Kidney (tissue), 14 donors: ENCODE results near the gene NINJ2. TPM values are rescaled to one million over a fixed set of nuclear protein-coding genes. Genes with fewer than 3 reads are reported as not detected.

Experiments used
- DNase-seq, 5 donors: peaks; one replicate each; pipeline ENCODE4 v3.0.0-alpha.2; 2013 to 2020
- FAIRE-seq: peaks from 2 replicates; lab custom pipeline; 2012; peaks lifted over from hg19 to GRCh38; lab: Jason Lieb, UNC
- H3K27ac ChIP-seq, 2 donors: one replicate each; pipeline ENCODE4 v1.7.0; 2013; ENCODE audit warnings: low read depth in 2 of 2, low read length in 2 of 2, inconsistent platforms in 1 of 2
- H3K27me3 ChIP-seq: one replicate; pipeline ENCODE4 v1.7.1; 2013; ENCODE audit warnings: low read length, inconsistent platforms; ENCODE audit not compliant: control insufficient read depth, insufficient read depth
- H3K36me3 ChIP-seq, 3 donors: one replicate each; pipeline versions ENCODE4 v1.7.0 to v1.7.1; 2013; ENCODE audit warnings: low read length in 3 of 3, control low read depth in 1 of 3, inconsistent platforms in 1 of 3; ENCODE audit not compliant: insufficient read depth in 3 of 3, control insufficient read depth in 2 of 3
- H3K4me1 ChIP-seq, 3 donors: one replicate each; pipeline versions ENCODE4 v1.7.0 to v1.7.1; 2013; ENCODE audit warnings: low read length in 3 of 3, inconsistent platforms in 1 of 3, low read depth in 1 of 3; ENCODE audit not compliant: control insufficient read depth in 2 of 3, insufficient read depth in 2 of 3
- H3K4me3 ChIP-seq, 3 donors: one replicate each; pipeline versions ENCODE4 v1.7.0 to v1.8.1; 2013; ENCODE audit warnings: low read length in 3 of 3, control low read depth in 1 of 3, inconsistent platforms in 1 of 3
- H3K9ac ChIP-seq, 3 donors: one replicate each; pipeline versions ENCODE4 v1.7.0 to v1.7.1; 2013; ENCODE audit warnings: low read length in 3 of 3, control low read depth in 1 of 3, inconsistent platforms in 1 of 3
- H3K9me3 ChIP-seq, 3 donors: one replicate each; pipeline versions ENCODE4 v1.7.0 to v1.7.1; 2013; ENCODE audit warnings: low read length in 3 of 3, control low read depth in 1 of 3, inconsistent platforms in 1 of 3; ENCODE audit not compliant: control insufficient read depth in 2 of 3, insufficient read depth in 1 of 3
- intact Hi-C: fragments of 100-400 bp; cut with DNase I; formaldehyde crosslinking; loops from one replicate; pipeline ENCODE4 v1.11.1; 2022
- polyA plus RNA-seq: library from polyadenylated mRNA; stranded (reverse); fragments of 350-450 nt; fragmentation: Illumina TruSeq; extraction: RNeasy Lipid Tissue Mini Kit (QIAGEN cat#74804); gene quantifications from one replicate; pipeline ENCODE4 v1.2.3, GENCODE V29; 2014; ENCODE audit warnings: low read depth, low replicate concordance; ENCODE audit not compliant: insufficient read depth
- total RNA-seq: library from RNA; stranded (reverse); fragmentation: NEBNext Ultra II Directional; extraction: Animal tissue kit (Norgen Biotek cat#: 25700); gene quantifications from one replicate; pipeline ENCODE4 v1.2.1, GENCODE V29; 2021
- TF ChIP-seq, protein P1 (sequence below): IDR thresholded peaks from 3 replicates; pipeline ENCODE4 v1.5.1; 2012; ENCODE audit warnings: mild to moderate bottlenecking, moderate library complexity, borderline replicate concordance; ENCODE audit not compliant: insufficient read depth; ENCODE audit errors: extremely low read depth
- donor health status: control.
- donor health status: control.
- donor health status: control.
- donor health status: control.
- donor health status: control.
- donor health status: DM: yes; HTN: yes; CAD: no.
- donor health status: Normal renal cell carcinoma (clear cell type).

NINJ2 gene
- total and polyA plus RNA-seq, 2 donors from 2014 or later = 0.69 to 2.8 TPM

- Histone ChIP-seq H3K4me3 (no peak overlapping the region), H3K4me1 (no peaks in the 10 kb centered on the region), H3K27ac (no peak overlapping the region), H3K36me3 (no peaks in the 10 kb centered on the region), H3K27me3 (no peaks in the 10 kb centered on the region), H3K9ac (no peak overlapping the region), H3K9me3 (peaks cover 0 to 6% (median 0%) of the 10 kb centered on the region in 3 donors)
- TF ChIP-seq, protein P1, sequence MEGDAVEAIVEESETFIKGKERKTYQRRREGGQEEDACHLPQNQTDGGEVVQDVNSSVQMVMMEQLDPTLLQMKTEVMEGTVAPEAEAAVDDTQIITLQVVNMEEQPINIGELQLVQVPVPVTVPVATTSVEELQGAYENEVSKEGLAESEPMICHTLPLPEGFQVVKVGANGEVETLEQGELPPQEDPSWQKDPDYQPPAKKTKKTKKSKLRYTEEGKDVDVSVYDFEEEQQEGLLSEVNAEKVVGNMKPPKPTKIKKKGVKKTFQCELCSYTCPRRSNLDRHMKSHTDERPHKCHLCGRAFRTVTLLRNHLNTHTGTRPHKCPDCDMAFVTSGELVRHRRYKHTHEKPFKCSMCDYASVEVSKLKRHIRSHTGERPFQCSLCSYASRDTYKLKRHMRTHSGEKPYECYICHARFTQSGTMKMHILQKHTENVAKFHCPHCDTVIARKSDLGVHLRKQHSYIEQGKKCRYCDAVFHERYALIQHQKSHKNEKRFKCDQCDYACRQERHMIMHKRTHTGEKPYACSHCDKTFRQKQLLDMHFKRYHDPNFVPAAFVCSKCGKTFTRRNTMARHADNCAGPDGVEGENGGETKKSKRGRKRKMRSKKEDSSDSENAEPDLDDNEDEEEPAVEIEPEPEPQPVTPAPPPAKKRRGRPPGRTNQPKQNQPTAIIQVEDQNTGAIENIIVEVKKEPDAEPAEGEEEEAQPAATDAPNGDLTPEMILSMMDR = no peak
- FAIRE-seq = no peak
- no peak for DNase-seq
- intact Hi-C loops = no loop called here
Observed at GRCh38 chr12:697481-697880, 34.2 kb upstream of the NINJ2 start.

- Histone ChIP-seq H3K9ac (no peak overlapping the region), H3K27me3 (no peaks in the 10 kb centered on the region), H3K9me3 (peaks cover 0 to 6% (median 0%) of the 10 kb centered on the region in 3 donors), H3K27ac (no peak overlapping the region), H3K4me1 (no peaks in the 10 kb centered on the region), H3K36me3 (no peaks in the 10 kb centered on the region), H3K4me3 (no peak overlapping the region)
- FAIRE-seq (no peak), DNase-seq (no peak)
- TF ChIP-seq, protein P1 = no peak
- intact Hi-C loops = no loop called here
Observed at GRCh38 chr12:694734-695503, 31.7 kb upstream of the NINJ2 start.

DNA sequence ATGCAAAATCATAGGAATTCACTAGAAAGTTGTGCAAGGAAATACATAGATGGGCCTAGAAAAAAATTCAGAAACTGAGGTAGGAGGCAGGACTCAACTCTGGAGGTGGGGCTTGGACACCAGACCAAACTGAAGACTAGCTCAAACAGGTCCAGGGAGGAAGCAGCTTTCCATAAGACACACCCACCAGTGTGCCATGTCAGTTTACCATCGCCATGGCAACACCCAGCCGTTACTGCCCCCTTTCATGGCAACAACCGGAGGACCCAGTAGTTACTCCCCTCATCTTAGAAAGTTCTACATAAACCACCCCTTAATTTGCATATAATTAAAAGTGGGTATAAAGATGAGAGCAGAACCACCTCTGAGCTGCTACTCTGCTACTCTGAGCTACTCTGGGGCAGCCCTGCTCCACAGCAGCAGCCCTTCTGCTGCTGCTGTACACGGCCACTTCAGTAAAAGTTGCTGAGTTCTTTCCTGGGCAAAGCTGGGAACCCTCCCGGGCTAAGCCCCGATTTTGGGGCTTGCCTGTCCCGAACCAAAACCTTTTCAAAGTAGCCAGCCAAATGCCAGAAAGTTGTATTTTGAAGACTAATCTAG is 30.8 kb upstream of the NINJ2 start:
- no peak overlapping the region for H3K27ac ChIP-seq
- no peak overlapping the region for H3K4me3 ChIP-seq
- no peaks in the 10 kb centered on the region for H3K27me3 ChIP-seq
- no peaks in the 10 kb centered on the region for H3K4me1 ChIP-seq
- no peaks in the 10 kb centered on the region for H3K36me3 ChIP-seq
- TF ChIP-seq, protein P1 = no peak
- intact Hi-C loops = no loop called here
- DNase-seq (no peak), FAIRE-seq (no peak)
- no peak overlapping the region for H3K9ac ChIP-seq
- peaks cover 0 to 6% (median 0%) of the 10 kb centered on the region in 3 donors for H3K9me3 ChIP-seq
